ENCODE data around the gene E4F1. TPM values are rescaled to one million over a fixed set of nuclear protein-coding genes. Genes with fewer than 3 reads are reported as not detected.

The E4F1 gene
- total RNA-seq, 1 experiment from 2014 or later: 30.1 TPM

- CTCF ChIA-PET: interaction anchor here (1.3 to 1.5 kb wide), 2 partner anchors 44 to 73 kb away, joined by 3 to 4 read pairs; no protein-coding TSS in a partner anchor
- intact Hi-C loops (cut with micrococcal nuclease; ENCODE audit: unreplicated experiment): loop anchor here (10.0 kb wide), 1 partner anchor 157 kb away; the partner anchor contains the start of gene CCNF
- no peaks in the 10 kb centered on the region for H3K27me3 Mint-ChIP-seq (ENCODE audit: insufficient read depth, unreplicated experiment)
Observed at GRCh38 chr16:2267913-2268666, 44.7 kb downstream of the E4F1 start, which contains the start of gene RNPS1. Gene RNPS1, minus strand, starts transcription at chr16:2268126. Its CDS starts 3,483 bp downstream, at chr16:2264643.

GRCh38 chr16:2270070-2270462 is 46.7 kb downstream of the E4F1 start:
- H3K4me3 Mint-ChIP-seq (ENCODE audit: unreplicated experiment): no peak overlapping the region
- intact Hi-C loops (cut with micrococcal nuclease; ENCODE audit: unreplicated experiment): no loop called here

More at GRCh38 chr16:2267913-2268666, 44.7 kb downstream of the E4F1 start, which contains the start of gene RNPS1:
- Histone ChIP-seq H3K4me1 (peaks cover 6% of the 10 kb centered on the region; the same call in 1 of the 2 replicates), H3K27me3 (replicated peaks; ENCODE audit: control insufficient read depth, insufficient read depth, low read length) (no peaks in the 10 kb centered on the region), H3K9me3 (no peaks in the 10 kb centered on the region), H3K36me3 (ENCODE audit: control insufficient read depth, insufficient read depth, low read length) (peaks cover 1% of the 10 kb centered on the region; the same call in 1 of the 2 replicates), H3K4me3 (ENCODE audit: low read depth, low read length) (peak within 1 kb of the TSS; percentile 79)
- no TSS peak for BruUV-seq (replicated peaks)
- POLR2A ChIA-PET: interaction anchor here (0.9 to 1.5 kb wide), 4 partner anchors 10 to 53 kb away, joined by 3 to 5 read pairs (median 4); partner anchors contain the start of genes ECI1 and PGP
- H3K27ac Mint-ChIP-seq (ENCODE audit: unreplicated experiment): peak within 1 kb of the TSS; percentile 99
- DNase-seq: peak; percentile 91 to 94
- H3K4me1 Mint-ChIP-seq (ENCODE audit: low read depth, unreplicated experiment): peaks cover 13% of the 10 kb centered on the region
- H3K4me3 Mint-ChIP-seq (ENCODE audit: unreplicated experiment): peak within 1 kb of the TSS; percentile 96
- peaks cover 64% of the 10 kb centered on the region for H3K36me3 Mint-ChIP-seq (ENCODE audit: insufficient read depth, unreplicated experiment)
- no peak for TF ChIP-seq CTCF (IDR thresholded peaks at IDR 0.05; ENCODE audit: insufficient read depth in 1 of 2, low read depth in 1 of 2, low read length in 1 of 2, severe bottlenecking in 1 of 2, unreplicated experiment in 1 of 2)
- no peaks in the 10 kb centered on the region for H3K9me3 Mint-ChIP-seq (ENCODE audit: unreplicated experiment)

More at GRCh38 chr16:2270070-2270462, 46.7 kb downstream of the E4F1 start:
- H3K4me3 ChIP-seq (ENCODE audit: low read depth, low read length): no peak overlapping the region
- no peaks in the 10 kb centered on the region for H3K27me3 ChIP-seq (replicated peaks; ENCODE audit: control insufficient read depth, insufficient read depth, low read length)
- peaks cover 6% of the 10 kb centered on the region; the same call in 1 of the 2 replicates for H3K4me1 ChIP-seq
- no peak for TF ChIP-seq CTCF (IDR thresholded peaks at IDR 0.05; ENCODE audit: insufficient read depth in 1 of 2, low read depth in 1 of 2, low read length in 1 of 2, severe bottlenecking in 1 of 2, unreplicated experiment in 1 of 2)
- CTCF ChIA-PET: no interaction called here
- Mint-ChIP-seq H3K27ac (ENCODE audit: unreplicated experiment) (no peak overlapping the region), H3K4me1 (ENCODE audit: low read depth, unreplicated experiment) (peaks cover 13% of the 10 kb centered on the region), H3K36me3 (ENCODE audit: insufficient read depth, unreplicated experiment) (peaks cover 44% of the 10 kb centered on the region), H3K9me3 (ENCODE audit: unreplicated experiment) (no peaks in the 10 kb centered on the region), H3K27me3 (ENCODE audit: insufficient read depth, unreplicated experiment) (no peaks in the 10 kb centered on the region)
- DNase-seq: no peak
- no peaks in the 10 kb centered on the region for H3K9me3 ChIP-seq
- POLR2A ChIA-PET: no interaction called here
- BruUV-seq (replicated peaks): no TSS peak
- no peaks in the 10 kb centered on the region for H3K36me3 ChIP-seq (ENCODE audit: control insufficient read depth, insufficient read depth, low read length)

Measured in Caco-2 (cell line).